GM18951 (cell line): Measurements from ENCODE around the gene KAZN.

ENCODE experiments used
- POLR2A ChIP-seq: IDR thresholded peaks from 4 replicates; pipeline ENCODE4 v1.6.1; 2011; ENCODE audit warnings: mild to moderate bottlenecking; ENCODE audit not compliant: insufficient read length, insufficient read depth; ENCODE audit errors: extremely low read depth
- in situ Hi-C: fragments of 300-500 bp; cut with MboI; formaldehyde crosslinking; loops from one replicate; pipeline ENCODE4 v1.12.0; 2022; ENCODE audit warnings: low sequenced_read_pairs, mixed read lengths, inconsistent platforms; ENCODE audit not compliant: unreplicated experiment

KAZN gene

DNA sequence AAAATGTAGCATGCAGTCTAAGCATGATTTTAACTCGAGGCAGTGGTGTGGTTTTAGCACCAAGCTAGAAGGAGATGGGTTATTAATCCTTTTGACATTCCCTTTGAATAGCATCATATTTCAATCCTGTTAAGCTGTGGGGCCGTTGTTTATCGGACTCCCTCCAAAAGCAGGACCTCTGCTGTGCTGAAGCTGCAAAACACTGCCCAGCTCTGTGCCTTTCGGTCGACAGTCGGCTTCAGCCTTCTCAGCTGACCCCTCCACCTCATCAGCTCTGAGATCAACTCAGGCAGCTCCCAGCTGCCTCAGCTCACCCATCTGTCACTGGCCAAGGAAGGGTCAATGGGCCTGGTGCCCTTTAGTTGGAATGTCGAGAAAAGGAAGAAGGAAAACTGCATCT is 95.5 kb downstream of the KAZN start:
- TF ChIP-seq POLR2A: no peak
- in situ Hi-C loops: no loop called here

- no peak for TF ChIP-seq POLR2A
- in situ Hi-C loops: no loop called here
These were observed 96.1 kb downstream of the KAZN start for GRCh38 chr1:14694589-14694988.

GRCh38 chr1:14696761-14697160 is 98.3 kb downstream of the KAZN start:
- no peak for TF ChIP-seq POLR2A
- in situ Hi-C loops: no loop called here

- no peak for TF ChIP-seq POLR2A
- in situ Hi-C loops: no loop called here
These were observed 98.9 kb downstream of the KAZN start for GRCh38 chr1:14697353-14697752.

DNA sequence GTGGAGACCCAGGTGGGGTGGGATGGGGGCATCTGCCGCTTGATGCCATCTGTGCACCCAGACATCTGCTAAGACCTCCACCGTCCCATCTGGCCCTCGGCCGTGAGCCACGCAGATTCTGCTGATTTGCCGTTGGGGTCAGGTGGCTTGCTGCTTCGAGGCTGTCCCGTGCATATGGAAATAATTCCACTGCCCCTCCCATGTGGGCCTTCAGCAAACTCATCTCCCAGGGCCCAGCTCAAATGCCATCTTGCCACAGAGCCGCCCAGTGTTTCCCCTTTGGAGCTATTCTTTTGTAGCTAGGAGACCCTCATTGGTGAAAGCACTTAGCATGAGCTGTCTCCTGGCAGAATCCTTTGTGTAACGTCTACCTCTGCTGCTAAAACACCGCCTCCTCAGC is 99.8 kb downstream of the KAZN start:
- in situ Hi-C loops: no loop called here
- TF ChIP-seq POLR2A: no peak

DNA sequence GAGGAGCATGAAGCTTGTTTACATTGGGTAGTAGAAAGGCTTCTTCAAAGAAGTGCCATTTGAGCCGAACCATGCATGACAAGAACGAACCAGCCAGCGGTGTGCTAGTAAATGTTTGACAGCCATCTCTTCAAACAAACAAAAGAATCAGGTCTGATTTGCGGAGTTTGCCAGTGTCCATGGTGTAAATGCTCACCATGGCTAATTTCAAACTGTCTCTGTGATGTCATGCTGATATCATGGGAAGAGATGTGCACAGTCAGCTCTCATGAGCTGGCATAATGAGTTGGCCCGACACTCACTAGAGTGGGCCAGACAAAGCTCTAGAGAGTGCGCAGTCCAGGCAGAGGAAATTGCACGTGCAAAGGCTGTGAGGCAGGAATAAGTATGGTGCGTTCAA is 101.1 kb downstream of the KAZN start:
- in situ Hi-C loops: no loop called here
- TF ChIP-seq POLR2A: no peak

- in situ Hi-C loops: no loop called here
These were observed 106.4 kb downstream of the KAZN start for GRCh38 chr1:14704846-14705245.

DNA sequence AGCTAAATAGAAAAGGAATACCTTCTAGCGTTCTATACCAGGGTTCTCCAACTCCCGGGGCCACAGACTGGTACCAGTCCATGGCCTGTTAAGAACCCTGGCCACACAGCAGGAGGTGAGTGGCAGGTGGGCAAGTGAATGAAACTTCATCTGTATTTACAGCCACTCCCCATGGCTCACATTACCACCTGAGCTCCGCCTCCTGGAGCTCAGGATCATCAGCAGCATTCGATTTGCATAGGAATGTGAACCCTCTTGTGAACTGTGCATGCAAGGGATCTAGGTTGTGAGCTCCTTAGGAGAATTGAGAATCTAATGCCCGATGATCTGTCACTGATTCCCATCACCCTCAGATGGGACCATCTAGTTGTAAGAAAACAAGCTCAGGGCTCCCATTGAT is 107.3 kb downstream of the KAZN start:
- no peak for TF ChIP-seq POLR2A
- in situ Hi-C loops: no loop called here

More at GRCh38 chr1:14704846-14705245, 106.4 kb downstream of the KAZN start:
- TF ChIP-seq POLR2A: no peak

DNA sequence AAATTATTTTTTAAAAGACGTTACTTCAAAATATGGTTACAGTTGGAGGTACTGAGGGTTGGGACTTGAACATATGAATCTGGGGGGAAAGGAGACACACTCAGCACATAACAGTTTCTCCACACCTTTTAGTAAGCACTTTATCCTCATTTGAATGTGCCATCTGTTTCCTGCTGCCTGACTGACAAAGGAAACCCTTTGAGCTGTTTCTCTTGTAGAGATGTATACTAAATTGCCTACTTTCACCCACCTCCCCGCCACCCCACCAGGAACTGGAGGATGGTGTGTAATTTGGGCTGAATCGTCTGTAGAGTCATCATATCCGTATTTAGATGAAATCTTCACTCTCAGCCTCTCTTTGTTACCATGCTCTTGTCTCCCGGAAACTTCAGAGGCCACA is 108.1 kb downstream of the KAZN start:
- in situ Hi-C loops: no loop called here
- no peak for TF ChIP-seq POLR2A

DNA sequence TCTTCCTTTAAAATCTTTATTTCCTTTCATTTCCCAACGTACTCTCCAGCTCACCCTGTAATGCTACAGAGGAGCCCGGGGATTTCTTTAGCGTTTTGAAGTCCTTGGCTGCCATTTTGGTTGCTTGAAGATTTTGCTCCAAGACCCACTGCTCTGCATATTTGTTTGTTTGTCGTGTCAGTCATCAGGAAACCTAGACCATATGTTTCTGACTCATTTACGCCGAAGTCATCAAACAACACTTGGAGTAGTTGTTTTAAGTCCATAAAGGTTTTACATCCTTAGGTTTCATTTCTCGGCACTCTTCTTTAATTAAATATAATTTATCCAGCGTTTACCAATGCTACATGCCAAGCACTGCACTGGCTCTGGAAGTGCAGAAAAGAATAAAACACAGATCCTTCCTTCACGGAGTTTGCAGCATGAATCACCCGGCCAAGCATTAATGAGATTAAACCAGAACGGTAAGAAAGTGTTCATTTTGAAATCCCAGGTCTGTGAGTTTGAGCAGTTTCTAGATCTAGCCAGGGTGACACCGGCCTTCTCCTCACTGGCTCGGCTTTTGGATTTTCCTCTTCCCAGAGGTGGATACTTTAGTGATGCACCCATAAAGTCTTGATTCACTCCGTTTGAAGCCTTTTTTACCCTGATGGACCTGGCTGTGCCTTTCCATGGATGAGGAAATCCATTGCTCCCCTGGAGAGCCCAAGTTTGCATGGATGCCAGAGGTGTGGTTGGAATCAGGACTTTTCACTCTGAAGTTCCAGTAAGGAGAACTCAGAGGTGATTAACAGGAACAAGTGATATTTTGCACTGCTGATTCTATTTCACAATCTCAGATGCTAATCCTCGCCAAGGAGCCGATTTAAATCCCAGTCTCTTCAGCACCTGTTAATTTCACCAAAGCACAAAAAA is 109.3 kb downstream of the KAZN start:
- no peak for TF ChIP-seq POLR2A
- in situ Hi-C loops: no loop called here

DNA sequence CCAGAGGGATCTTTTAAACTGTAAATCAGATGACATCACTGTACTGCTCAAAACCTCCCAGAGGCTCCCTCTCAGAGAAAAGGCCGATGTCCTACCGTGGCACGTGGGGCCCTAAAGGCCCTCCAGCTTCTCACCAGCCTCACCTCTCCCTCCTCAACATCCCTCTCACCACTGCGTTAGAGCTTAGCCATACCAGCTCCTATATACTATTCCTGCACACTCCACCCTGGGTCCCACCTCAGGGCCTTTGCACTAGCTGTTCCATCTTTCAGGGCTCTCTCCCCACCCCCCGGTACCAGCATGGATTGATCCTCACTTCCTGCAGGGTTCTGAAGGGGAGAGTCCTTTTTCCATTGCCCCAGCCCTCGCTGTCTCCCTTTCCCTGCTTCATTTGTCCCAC is 111.8 kb downstream of the KAZN start:
- no peak for TF ChIP-seq POLR2A

GRCh38 chr1:14712136-14712535 is 113.7 kb downstream of the KAZN start:
- in situ Hi-C loops: no loop called here
- no peak for TF ChIP-seq POLR2A

More for the DNA sequence above, 111.8 kb downstream of the KAZN start:
- in situ Hi-C loops: no loop called here

GRCh38 chr1:14713077-14713476 is 114.6 kb downstream of the KAZN start:
- no peak for TF ChIP-seq POLR2A
- in situ Hi-C loops: no loop called here

DNA sequence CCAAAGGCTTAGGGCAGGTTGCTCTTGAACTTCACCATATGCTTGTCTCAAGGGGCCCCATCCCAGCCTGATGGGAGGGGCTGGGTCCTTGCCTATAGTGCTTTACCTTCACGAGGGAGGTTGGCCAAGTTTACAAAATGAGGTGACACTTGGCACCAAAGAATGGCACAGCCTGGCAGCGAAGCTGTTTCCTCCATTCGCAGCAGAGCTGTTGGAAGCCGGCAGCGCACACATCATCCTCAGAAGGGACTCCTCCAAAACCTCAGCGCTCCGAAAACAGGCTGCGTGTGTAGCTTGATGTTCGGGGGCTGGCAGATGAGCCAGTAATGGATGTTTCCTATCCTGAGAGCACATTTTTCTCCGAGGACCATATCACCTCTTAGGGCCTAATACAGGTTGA is 116.8 kb downstream of the KAZN start:
- in situ Hi-C loops: no loop called here
- no peak for TF ChIP-seq POLR2A
